ENCODE results near the gene CNPY2. TPM values are rescaled to one million over a fixed set of nuclear protein-coding genes. Genes with fewer than 3 reads are reported as not detected.

CNPY2 gene
- total RNA-seq (10 to 100 TPM; 52.4 to 65.1 (median 55.1) TPM), polyA plus RNA-seq (69.7 TPM)
- long read RNA-seq, donor 1, transcript CNPY2-201 (6 exons, 1,214 nt): major isoform, 21 of 31 reads
- long read RNA-seq, donor 1, transcript CNPY2-206 (3 exons, 817 nt): minor isoform, 5 of 31 reads
- long read RNA-seq, donor 1, partial matches to known transcripts: 3 of 31 reads
- long read RNA-seq, donor 1, other reads (novel, unspliced or antisense): 2 of 31 reads
- long read RNA-seq, donor 2, transcript CNPY2-201 (6 exons, 1,214 nt): major isoform, 11 of 17 reads
- long read RNA-seq, donor 2, partial matches to known transcripts: 0 of 17 reads
- long read RNA-seq, donor 2, other reads (novel, unspliced or antisense): 3 of 17 reads
- long read RNA-seq, donor 3, transcript CNPY2-206 (3 exons, 817 nt): minor isoform, 5 of 24 reads
- long read RNA-seq, donor 3, transcript CNPY2-201 (6 exons, 1,214 nt): major isoform, 10 of 24 reads
- long read RNA-seq, donor 3, partial matches to known transcripts: 1 of 24 reads
- long read RNA-seq, donor 3, other reads (novel, unspliced or antisense): 8 of 24 reads
- long read RNA-seq, donor 4, transcript CNPY2-206 (3 exons, 817 nt): minor isoform, 6 of 15 reads
- long read RNA-seq, donor 4, transcript CNPY2-201 (6 exons, 1,214 nt): major isoform, 8 of 15 reads
- long read RNA-seq, donor 4, partial matches to known transcripts: 0 of 15 reads
- long read RNA-seq, donor 4, other reads (novel, unspliced or antisense): 0 of 15 reads

DNA sequence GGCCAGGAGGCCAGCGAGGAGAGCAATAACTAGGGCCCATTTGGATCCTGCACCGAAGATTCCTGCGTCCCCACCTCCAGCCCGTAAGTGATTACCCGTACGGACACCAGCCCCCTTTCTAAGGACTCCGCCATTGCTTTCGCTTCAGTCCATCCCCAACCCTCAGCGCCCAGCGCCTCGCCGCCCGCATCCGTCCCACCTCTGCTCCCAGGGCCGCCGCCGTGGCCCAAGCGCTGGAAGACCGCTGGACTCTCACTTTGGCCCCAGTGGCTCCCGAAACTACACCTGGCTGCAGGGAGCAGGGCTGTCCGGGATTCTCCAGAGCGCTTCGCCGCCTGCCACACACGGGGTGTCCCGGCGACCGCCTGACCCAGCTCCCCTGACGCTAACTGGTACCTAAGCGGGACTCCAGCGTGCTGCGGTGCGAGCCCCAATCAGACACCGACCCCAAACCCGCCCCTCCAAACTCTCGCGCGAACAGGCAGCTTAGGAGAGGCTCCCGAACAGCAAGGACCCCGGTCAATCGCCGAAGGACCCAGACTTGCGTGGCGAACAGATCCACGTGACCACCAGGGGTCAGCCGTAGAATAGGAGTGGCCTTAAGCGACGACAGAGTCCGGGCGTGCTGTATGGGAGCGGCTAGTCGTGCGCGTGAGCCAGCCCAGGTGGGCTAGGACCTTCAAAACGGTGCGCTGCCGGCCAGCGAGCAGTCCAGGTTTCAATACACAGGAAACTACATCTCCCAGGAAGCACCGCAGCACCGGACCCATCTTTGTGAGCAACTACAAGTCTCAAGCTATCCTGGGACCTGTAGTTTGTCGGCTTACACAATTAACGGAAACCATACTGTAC lies at the start of gene CNPY2:
Gene CNPY2, minus strand, starts transcription at position 367 of the 852 bp plus-strand sequence. CDS start 771 bp downstream, outside the sequence.
- ATAC-seq: peak; percentile 97
- DNase-seq: peak; percentile 98 to 99 (median 98)
- H3K27me3 ChIP-seq (ENCODE audit: control insufficient read depth, insufficient read depth): no peaks in the 10 kb centered on the region
- H3K27ac ChIP-seq (ENCODE audit: low read length): peak within 1 kb of the TSS; percentile 86
- under 1% methylated on average over 62 of the region's 62 CpGs for WGBS
- H3K4me1 ChIP-seq (ENCODE audit: control insufficient read depth, insufficient read depth, low read length): no peaks in the 10 kb centered on the region
- no peaks in the 10 kb centered on the region for H3K9me3 ChIP-seq (ENCODE audit: control insufficient read depth, low read length)
- H3K4me3 ChIP-seq (ENCODE audit: low read length): peak within 1 kb of the TSS; percentile 72
- intact Hi-C loops (cut with DNase I): loop anchor here in 1 of 4 donors (10.0 kb wide), 1 partner anchor 111 kb away; no protein-coding TSS in a partner anchor

DNA sequence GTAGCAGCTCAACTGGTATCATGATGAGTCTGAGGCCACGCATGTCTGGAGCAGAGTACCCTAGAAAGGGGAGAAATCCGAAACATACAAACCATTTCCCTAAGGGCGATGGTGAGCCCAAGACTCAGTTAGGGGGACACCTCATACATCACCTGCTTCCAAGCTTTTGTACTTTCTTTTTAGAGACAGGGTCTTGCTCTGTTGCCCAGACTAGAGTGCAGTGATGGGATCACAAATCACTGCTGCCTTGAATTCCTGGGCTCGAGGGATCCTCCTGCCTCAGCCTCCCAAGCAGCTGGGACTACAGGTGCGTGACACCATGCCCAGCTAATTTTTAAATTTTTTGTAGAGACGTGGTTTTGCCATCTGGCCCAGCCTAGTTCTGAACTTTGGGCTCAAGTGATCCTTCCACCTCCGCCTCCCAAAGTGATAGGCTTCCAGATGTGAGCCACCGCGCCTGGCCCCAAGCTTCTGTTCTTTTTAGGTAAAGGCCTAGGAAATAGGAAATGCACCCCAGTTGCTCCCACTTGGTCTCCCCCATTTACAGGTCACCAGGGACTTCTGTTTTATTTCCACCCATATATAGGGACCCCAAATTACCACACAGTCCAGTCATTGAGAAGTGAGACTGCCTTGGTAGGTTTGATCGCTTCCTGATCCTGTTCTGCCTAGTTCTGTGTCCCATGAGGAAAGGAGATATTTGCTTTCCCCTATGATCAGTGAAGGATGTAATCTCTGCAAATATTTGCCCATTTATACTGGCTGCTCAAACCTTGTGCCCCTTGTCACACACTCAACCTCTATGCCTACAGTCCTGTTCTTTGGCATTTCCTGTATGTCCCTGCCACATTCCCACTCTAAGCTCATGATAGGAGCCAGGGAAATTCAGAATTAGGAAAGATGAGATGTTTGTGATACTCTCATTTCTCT lies 46.6 kb upstream of the CNPY2 start, which contains the start of gene APOF:
Gene APOF, minus strand, starts transcription at position 728 of the 930 bp plus-strand sequence. Its CDS starts 112 bp downstream, at position 616.
- no peak for DNase-seq
- Histone ChIP-seq H3K4me1 (ENCODE audit: control insufficient read depth, insufficient read depth, low read length) (peaks cover 2% of the 10 kb centered on the region), H3K27ac (ENCODE audit: low read length) (no peak within 1 kb of the TSS), H3K27me3 (ENCODE audit: control insufficient read depth, insufficient read depth) (no peaks in the 10 kb centered on the region), H3K4me3 (ENCODE audit: low read length) (no peak within 1 kb of the TSS), H3K9me3 (ENCODE audit: control insufficient read depth, low read length) (no peaks in the 10 kb centered on the region)
- 93% methylated on average over 10 of the region's 10 CpGs for WGBS
- ATAC-seq: no peak
- intact Hi-C loops (cut with DNase I): loop anchor here in 1 of 4 donors (10.0 kb wide), 1 partner anchor 82 kb away; the partner anchor contains the start of gene TIMELESS

DNA sequence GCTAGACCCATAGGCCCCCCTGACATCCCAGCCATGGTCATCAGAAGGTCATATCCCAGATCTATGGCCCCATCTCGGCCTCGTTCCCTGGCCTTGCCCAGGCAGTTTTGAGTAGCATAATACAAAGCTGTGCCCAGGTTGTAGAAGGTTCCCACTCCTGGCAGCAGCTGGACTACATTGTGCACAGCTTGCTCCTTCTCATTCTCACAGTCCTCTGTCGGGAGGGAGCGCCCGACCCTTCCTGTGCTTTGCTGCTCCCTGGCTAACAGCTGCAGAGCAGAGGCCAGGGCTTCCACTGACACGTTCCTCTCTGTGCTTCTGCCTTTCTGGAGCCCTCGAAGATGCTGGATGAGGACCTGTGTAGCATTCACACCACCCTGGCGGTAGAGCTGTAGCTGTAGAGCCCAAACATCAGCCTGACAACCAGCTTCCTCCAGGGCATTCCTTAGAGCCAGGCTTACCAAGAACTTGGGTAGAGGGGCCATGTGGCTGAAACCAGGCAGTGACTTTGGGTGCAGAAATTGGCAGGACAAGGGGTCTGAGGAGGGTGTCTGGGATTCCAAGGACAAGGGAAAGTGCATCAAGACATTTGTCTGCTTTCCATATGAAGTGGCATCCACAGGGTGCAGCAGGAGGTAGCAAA lies 45.8 kb upstream of the CNPY2 start:
- ATAC-seq: no peak
- Histone ChIP-seq H3K4me1 (ENCODE audit: control insufficient read depth, insufficient read depth, low read length) (peaks cover 2% of the 10 kb centered on the region), H3K9me3 (ENCODE audit: control insufficient read depth, low read length) (no peaks in the 10 kb centered on the region), H3K4me3 (ENCODE audit: low read length) (no peak overlapping the region), H3K27me3 (ENCODE audit: control insufficient read depth, insufficient read depth) (no peaks in the 10 kb centered on the region), H3K27ac (ENCODE audit: low read length) (no peak overlapping the region)
- intact Hi-C loops (cut with DNase I): loop anchor here in 1 of 4 donors (10.0 kb wide), 1 partner anchor 83 kb away; the partner anchor contains the start of gene TIMELESS
- 74% methylated on average over 8 of the region's 8 CpGs for WGBS
- DNase-seq: no peak

DNA sequence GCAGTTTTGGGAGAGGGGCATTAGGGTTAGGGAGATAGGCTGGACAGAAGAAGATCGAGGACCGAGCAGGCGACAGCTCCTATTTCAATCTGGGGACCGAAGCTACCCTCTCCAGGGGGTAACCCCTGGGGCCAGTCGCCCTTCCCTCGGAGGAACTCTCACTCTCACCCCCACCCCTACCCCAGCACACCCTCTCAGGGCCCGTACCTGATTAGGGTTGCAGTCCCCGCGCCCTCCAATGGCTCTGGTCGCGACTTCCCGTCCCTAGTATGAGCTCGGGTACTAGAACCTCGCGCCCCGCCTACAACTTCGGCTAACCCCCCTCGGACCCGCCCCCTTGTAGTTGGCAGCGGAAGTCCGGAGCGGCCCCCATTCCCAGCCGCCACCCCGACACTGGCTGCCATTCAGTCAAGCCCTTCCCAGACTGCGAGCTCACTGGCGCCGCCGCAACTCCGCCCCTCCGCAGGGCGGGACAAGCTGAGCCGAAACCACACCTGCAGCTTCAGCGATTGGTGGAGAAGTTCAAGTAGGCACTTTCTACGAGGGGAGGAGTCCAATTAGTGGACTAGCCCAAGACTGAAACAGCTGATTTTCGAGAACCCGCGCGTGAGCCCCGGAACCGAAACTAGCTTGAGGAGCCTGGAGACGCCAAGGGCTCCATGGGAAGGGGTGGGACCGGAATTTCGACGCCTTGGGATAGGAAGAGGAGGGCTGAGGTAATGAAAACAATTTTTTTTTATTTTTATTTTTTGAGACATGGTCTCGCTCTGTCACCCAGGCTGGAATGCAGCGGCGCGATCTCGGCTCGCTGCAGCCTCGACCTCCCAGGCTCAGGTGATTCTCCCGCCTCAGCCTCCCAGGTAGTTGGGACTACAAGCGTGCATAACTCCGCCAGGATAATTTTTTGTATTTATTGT lies 44.3 kb upstream of the CNPY2 start, which contains the start of gene STAT2:
Gene STAT2, minus strand, starts transcription at position 257 of the 917 bp plus-strand sequence. CDS start 3,536 bp downstream, outside the sequence.
- no peaks in the 10 kb centered on the region for H3K27me3 ChIP-seq (ENCODE audit: control insufficient read depth, insufficient read depth)
- under 1% methylated on average over 54 of the region's 54 CpGs for WGBS
- intact Hi-C loops (cut with DNase I): loop anchor here in 2 of 4 donors (10.0 kb wide), 2 partner anchors 85 to 95 kb away; partner anchors contain the start of genes MIP (in 1 of the 2) and TIMELESS (in 1 of the 2)
- peaks cover 2% of the 10 kb centered on the region for H3K4me1 ChIP-seq (ENCODE audit: control insufficient read depth, insufficient read depth, low read length)
- DNase-seq: peak; percentile 100
- peak within 1 kb of the TSS; percentile 72 for H3K4me3 ChIP-seq (ENCODE audit: low read length)
- H3K9me3 ChIP-seq (ENCODE audit: control insufficient read depth, low read length): no peaks in the 10 kb centered on the region
- peak; percentile 99 for ATAC-seq
- peak within 1 kb of the TSS; percentile 84 for H3K27ac ChIP-seq (ENCODE audit: low read length)

DNA sequence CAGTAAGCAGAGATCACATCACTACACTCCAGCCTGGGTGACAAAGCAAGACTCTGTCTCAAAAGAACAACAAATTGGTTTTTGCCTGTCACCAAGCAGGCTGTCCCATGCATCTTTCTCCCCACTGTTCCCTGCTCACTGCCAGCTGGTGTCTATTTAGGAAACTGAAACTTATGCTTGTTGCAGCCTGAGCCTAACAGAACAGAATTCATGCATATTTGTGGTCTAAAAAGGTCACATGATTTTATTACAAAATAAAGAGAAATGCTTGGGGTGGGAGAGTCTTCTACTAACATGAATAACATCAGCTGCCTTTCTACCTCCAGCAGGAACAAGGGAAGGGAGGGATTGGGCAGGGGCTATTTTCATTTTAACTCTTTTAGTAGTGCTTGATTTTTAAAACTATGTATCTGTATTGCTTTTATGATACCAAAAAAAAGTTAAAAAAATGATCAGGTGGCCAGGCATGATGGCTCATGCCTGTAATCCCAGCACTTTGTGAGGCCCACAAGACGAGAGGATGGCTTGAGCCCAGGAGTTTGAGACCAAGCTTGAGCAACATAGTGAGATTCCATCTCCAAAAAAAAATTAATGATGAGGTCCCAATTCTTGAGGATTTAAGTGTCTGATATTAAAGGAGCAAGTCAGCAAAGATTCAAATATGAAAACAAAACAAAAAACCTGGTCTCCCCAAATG lies 43.2 kb upstream of the CNPY2 start:
- H3K9me3 ChIP-seq (ENCODE audit: control insufficient read depth, low read length): no peaks in the 10 kb centered on the region
- 21% methylated on average over 1 of the region's 1 CpG for WGBS
- DNase-seq (no peak), ATAC-seq (no peak)
- intact Hi-C loops (cut with DNase I): loop anchor here in 1 of 4 donors (10.0 kb wide), 1 partner anchor 96 kb away; the partner anchor contains the start of gene MIP
- no peak overlapping the region for H3K27ac ChIP-seq (ENCODE audit: low read length)
- peaks cover 2% of the 10 kb centered on the region for H3K4me1 ChIP-seq (ENCODE audit: control insufficient read depth, insufficient read depth, low read length)
- peak overlapping the region; percentile 72 for H3K4me3 ChIP-seq (ENCODE audit: low read length)
- no peaks in the 10 kb centered on the region for H3K27me3 ChIP-seq (ENCODE audit: control insufficient read depth, insufficient read depth)

DNA sequence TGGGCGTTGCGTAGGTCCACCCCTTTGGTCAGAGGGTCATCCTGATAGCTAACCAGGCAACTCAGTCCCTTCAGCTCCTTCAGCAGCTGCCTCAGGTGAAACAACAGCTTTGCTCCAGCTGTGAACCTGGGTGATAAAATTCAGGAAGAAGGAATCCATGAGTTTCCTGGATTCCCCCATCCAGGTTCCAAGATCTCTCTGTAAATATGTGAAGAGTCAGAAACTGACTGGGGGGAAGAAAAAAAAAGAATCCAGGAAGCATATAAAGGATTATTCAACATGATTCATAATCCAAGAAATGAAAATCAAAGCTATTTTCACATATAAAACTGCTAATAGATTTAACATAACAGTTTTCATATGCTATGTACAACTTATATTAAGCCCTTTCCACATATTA lies 35.5 kb upstream of the CNPY2 start:
- no peak overlapping the region for H3K4me3 ChIP-seq (ENCODE audit: low read length)
- intact Hi-C loops (cut with DNase I): loop anchor here in 1 of 4 donors (10.0 kb wide), 1 partner anchor 103 kb away; the partner anchor contains the start of gene MIP
- no peak overlapping the region for H3K27ac ChIP-seq (ENCODE audit: low read length)
- no peaks in the 10 kb centered on the region for H3K27me3 ChIP-seq (ENCODE audit: control insufficient read depth, insufficient read depth)
- WGBS: 91% methylated on average over 2 of the region's 2 CpGs
- ATAC-seq (no peak), DNase-seq (no peak)
- no peaks in the 10 kb centered on the region for H3K4me1 ChIP-seq (ENCODE audit: control insufficient read depth, insufficient read depth, low read length)
- H3K9me3 ChIP-seq (ENCODE audit: control insufficient read depth, low read length): no peaks in the 10 kb centered on the region

DNA sequence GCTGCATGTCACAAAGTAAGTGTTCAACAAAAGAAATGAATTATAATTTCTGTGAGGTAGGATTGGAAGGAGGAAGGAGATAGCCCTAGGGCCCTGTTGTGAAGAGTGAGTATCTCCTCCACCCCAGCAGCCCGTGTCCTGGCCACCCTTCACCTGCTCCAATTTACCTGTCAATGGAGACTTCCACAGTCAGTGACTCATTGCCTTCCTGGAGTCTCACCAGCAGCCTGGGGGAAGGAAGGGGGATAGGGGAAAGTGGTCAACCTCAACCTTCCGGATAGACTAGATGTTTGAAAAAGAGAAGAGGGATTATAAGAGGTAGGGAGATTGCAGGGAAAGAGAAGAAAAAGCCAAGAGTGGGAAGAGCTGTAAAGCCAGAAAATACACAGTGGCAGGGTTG lies 34.9 kb upstream of the CNPY2 start:
- ATAC-seq: no peak
- no peak for DNase-seq
- intact Hi-C loops (cut with DNase I): loop anchor here in 1 of 4 donors (10.0 kb wide), 1 partner anchor 104 kb away; the partner anchor contains the start of gene MIP
- 90% methylated on average over 2 of the region's 2 CpGs for WGBS
- no peak overlapping the region for H3K4me3 ChIP-seq (ENCODE audit: low read length)
- H3K4me1 ChIP-seq (ENCODE audit: control insufficient read depth, insufficient read depth, low read length): no peaks in the 10 kb centered on the region
- H3K9me3 ChIP-seq (ENCODE audit: control insufficient read depth, low read length): no peaks in the 10 kb centered on the region
- no peak overlapping the region for H3K27ac ChIP-seq (ENCODE audit: low read length)
- H3K27me3 ChIP-seq (ENCODE audit: control insufficient read depth, insufficient read depth): no peaks in the 10 kb centered on the region

DNA sequence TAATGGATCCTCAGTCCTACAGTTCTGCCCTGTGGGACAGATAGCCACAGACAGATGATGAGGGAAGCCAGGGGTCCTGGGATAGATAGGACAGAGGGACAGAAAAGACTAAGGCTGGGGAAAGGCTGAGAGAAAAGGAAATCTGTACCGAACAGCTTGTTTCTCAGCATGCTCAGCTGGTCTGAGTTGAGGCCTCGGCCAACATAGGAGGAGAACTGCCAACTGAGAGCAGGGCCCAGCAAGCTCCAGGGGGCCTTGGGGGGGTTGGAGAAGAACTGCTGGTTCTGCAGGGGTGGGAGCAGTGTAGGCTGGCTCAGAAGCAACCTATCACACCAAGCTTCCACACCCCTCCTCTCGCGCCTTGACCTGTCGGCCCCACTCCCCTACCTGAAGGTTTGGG lies 33.0 kb upstream of the CNPY2 start:
- Histone ChIP-seq H3K4me3 (ENCODE audit: low read length) (no peak overlapping the region), H3K27me3 (ENCODE audit: control insufficient read depth, insufficient read depth) (no peaks in the 10 kb centered on the region), H3K9me3 (ENCODE audit: control insufficient read depth, low read length) (no peaks in the 10 kb centered on the region), H3K4me1 (ENCODE audit: control insufficient read depth, insufficient read depth, low read length) (no peaks in the 10 kb centered on the region), H3K27ac (ENCODE audit: low read length) (no peak overlapping the region)
- intact Hi-C loops (cut with DNase I): no loop called here
- DNase-seq: no peak
- ATAC-seq: no peak
- WGBS: 90% methylated on average over 5 of the region's 5 CpGs
